HG03045 (cell line): Measurements from ENCODE around the gene FYB2.

Experiments
- ATAC-seq: cut with Tn5 transposase; IDR thresholded peaks from one replicate; pipeline ENCODE4 v1.9.1; 2021; ENCODE audit warnings: mild to moderate bottlenecking, moderate library complexity; ENCODE audit not compliant: unreplicated experiment

The FYB2 gene

DNA sequence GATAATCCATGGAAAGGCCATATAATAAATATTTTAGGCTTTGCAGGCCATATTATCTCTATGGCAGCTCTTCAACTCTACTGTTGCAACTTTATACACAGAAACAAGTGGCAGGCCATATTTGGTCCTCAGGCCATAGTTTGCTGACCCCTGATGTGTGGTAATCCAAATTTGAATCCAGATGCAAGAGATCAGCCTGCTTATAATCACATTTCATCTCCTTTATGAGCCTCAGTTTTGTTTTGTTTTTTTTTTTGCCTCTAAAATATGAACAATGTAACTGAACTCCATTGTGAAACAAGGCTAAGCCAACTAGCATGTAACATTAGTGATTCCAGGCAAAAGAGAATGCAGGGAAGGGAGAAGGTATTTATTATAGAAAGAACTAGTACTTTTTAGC is 92.5 kb downstream of the FYB2 start:
- no peak for ATAC-seq

- ATAC-seq, result no peak
These were observed 100.0 kb downstream of the FYB2 start for GRCh38 chr1:56719171-56719570.

DNA sequence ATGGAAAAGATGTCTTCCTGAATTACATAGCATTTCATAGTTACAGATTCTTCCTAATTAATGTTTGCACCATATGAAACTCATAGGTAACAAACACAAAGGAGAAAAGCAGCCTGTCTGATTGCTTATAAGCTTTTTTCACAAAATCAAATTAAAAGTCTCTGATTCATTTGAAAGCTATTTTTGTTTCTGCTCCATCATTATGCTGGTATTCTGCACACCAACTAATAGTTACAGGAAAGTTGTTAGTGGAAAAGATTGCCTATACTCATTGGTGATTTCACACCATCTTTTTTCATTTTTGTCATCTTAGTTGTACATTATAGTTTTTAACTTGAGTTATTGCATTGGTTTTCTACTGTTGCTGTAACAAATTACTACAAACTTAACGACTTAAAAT is 104.0 kb downstream of the FYB2 start:
- no peak for ATAC-seq

DNA sequence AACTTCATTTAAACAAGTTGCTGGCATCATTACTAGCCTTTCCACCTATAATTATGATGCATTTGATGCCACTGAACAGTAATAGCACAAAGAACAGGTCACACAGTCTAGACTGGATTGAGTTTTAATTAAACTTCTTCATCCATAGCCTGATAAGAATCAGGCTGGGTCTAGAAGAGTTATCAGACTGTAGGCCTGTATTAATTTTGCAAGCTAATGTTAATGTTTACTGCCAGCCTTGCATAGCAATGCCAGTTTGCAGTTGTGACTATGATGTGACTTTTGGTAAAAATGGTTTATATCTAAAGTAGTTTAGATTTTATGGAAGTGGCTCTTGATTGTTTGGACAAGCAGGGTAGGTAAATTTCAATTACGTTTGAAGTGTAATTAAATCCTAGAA is 106.1 kb downstream of the FYB2 start:
- no peak for ATAC-seq

- no peak for ATAC-seq
These were observed 107.1 kb downstream of the FYB2 start for GRCh38 chr1:56712150-56712549.

DNA sequence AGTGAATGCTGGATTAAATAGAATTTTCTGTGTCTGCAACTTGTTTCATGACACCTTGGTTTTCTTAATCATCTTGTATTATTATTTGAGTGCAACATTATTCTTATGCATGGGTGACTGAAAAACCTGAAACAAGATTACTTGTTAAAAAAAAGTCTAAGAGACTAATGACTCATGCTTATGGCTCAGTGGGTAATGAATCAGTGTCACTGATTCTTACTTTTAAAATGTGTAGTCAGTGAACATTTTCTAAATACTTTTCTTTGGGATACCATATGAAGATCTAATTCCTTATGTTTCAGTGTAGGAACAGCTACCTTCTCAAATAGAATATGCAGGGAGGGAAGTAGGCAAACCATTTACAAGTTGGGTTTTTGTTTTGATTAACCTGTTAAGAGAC is 108.6 kb downstream of the FYB2 start:
- ATAC-seq, result no peak

DNA sequence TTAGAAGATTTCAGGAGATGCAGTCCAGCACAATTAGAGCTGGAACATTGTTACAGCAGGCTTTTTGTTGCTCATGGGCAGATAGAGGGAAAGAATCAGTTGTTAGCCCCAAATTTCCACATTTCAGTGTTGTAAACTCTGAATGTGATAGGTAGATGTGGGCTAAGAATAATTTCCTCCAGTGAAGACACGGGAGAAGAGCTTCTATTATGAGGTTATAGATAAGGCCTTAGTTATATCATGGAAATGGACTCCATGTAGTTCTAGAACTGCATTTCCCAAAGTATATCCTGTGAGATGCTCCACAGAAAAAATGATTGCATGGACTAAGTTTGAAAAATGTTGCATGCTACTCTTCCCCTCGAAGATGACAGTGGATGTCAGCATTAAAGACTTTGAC is 109.2 kb downstream of the FYB2 start:
- no peak for ATAC-seq

GRCh38 chr1:56709269-56709880 is 109.8 kb downstream of the FYB2 start:
- no peak for ATAC-seq

GRCh38 chr1:56707379-56707778 is 111.8 kb downstream of the FYB2 start:
- no peak for ATAC-seq

DNA sequence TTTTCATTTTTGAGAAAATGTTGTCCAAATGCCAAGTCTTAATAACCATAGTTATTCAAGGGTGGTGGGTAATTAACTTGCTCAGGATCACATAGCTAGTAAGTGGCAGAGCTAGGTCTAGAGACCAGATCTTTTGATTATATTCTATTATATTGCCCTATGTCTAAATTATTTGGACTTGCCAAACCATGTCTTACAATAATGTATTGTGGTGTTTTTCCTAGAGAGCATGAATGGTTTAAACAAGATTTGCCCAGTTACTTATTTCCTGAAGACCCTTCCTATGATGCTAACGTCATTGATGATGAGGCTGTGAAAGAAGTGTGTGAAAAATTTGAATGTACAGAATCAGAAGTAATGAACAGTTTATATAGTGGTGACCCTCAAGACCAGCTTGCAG is 115.5 kb downstream of the FYB2 start:
- ATAC-seq, result no peak

DNA sequence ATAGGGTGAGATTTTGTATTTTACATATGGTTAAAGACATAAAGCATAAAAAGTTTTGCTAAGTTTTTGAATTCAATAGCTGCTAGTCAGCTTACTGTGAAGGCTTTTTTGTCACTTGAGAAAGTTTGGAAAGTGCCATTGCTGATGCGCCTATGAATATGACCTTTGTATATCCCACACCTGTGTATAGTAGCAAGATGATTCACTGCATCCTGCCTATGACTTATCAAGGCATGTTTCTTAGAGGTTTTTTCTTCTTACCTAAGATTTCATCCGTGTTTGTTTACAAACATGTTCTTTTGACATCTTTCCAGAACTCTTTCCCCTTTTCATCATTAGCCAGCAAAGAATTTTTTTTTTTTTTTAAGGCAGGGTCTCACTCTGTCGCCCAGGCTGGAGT is 122.5 kb downstream of the FYB2 start:
- no peak for ATAC-seq

GRCh38 chr1:56688522-56689026 is 130.6 kb downstream of the FYB2 start:
- ATAC-seq, result no peak

GRCh38 chr1:56686169-56686568 is 133.0 kb downstream of the FYB2 start:
- no peak for ATAC-seq

DNA sequence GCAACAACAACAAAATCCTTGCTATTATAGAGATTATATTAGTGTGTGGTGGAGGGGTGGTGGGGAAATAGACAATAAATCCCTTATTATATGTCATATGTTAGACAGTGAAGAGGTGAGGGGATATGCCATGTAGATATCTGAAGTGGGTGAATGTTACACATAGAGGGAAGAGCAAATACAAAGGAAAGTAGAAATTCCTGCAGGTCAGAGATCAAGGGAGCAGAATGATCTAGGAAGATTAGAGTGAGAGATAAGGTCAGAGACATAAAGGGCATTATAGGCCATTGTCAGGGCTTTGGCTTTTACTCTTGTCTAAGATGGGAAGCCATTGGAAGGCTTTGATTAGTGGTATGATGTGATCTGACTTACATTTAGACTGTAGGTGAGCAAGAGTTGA is 135.6 kb downstream of the FYB2 start:
- ATAC-seq, result no peak

DNA sequence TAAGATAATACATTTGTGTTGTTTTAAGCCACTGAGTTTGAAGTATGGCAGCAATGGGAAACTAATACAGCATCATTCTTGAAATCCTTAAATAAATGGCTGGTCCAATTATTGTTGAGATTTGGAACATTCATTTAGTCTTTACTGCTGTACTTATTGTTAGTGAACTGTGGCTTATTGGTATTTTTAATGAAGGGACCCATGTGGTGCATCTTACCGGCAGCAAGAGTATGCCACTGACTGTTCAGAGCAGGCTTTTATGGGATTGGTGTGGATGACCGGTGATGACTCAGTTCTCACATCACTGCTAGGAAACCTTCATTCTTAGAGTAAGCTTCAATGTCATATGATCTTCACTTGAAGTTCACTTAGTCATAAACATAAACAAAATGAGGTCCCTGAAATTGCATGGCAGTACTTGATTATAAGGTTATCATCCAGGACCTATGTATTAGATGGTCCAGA is 142.6 kb downstream of the FYB2 start:
- ATAC-seq, result no peak

DNA sequence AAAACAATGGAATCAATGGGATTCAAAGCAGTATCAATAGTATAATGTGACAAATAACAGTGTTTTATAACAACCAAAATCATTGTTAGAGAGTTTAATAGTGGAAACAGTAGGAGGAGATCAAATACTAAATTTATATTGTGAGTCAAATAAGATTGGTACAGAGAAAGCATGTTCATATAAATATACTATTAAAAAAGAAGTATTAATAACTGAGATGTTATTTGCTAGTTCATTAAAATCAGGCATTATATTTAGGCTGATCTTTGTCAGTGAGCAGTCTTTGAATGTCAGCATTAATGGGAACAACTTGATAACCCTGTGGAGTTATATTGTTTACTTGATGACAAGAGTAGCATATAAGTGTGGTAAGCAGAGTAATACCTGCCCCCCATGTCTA is 143.4 kb downstream of the FYB2 start:
- ATAC-seq, result no peak

DNA sequence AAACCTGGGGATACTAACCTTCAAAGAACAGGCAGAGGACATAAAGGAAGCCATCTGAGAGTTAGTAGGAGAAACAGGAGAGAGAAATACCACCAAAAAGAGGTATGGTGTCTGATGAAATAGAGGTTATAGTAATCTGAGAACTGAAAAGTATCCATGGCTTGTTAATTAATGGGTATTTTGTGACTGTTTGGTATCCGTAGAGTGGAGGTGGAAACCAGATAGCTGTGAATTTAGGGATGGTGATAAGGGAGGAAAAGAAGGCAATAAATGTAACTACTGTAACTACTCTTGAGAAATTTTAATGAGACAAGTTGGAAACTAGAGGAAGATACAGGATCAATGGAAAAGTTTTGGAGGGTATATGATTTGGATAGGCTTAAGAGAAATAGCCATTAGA is 146.6 kb downstream of the FYB2 start:
- ATAC-seq, result no peak

- no peak for ATAC-seq
These were observed 147.7 kb downstream of the FYB2 start for GRCh38 chr1:56671542-56671941.

DNA sequence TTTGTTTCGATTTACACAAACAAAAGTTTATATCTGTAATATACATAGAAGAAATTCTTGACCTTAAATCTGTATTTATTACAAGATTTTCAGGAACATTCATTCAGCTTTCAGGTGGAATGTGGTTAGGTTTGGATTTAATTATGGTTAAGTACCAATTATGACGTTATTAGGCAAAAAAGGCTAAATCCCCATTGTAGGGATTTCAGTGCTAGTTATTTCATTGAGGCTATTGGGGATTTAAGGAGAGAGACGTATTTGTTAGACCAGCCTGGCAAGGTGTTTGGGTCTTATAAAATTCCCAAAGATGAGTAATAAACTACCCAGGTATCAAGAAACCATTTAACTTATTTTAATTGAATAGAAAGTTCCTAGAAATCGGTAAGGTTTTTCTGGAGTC is 148.1 kb downstream of the FYB2 start:
- no peak for ATAC-seq

DNA sequence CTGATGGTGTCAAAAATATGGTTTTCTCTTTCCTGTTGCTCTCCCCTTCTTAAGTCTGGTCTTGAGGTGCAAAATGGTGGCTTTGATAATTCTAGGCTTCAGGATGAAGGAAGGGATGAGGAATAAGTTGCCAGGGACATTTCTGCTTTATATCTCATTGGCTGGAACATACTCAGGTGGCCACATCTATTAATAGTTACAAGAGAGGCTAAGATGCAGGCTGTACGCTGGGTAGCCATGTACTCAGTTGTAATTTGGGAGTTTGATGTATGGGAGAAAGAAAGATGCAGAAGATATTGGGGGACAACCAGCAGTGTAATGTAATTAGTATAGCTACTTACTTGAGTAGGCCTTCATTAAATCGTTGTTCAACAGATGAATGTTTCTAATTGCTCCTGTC is 148.9 kb downstream of the FYB2 start:
- ATAC-seq, result no peak
